Measurements from ENCODE around the gene GNA15. TPM values are rescaled to one million over a fixed set of nuclear protein-coding genes. Genes with fewer than 3 reads are reported as not detected.
A peak's percentile ranks its signal among the peaks of the same experiment; 100 is the strongest.
"Not testable (repeated sequence)": the region's sequence is repeated elsewhere in the genome, so short reads cannot be mapped to it uniquely, and the experiment has no call there.

GNA15 gene
- total RNA-seq, 1 donor from 2014 or later: 85.0 TPM

DNA sequence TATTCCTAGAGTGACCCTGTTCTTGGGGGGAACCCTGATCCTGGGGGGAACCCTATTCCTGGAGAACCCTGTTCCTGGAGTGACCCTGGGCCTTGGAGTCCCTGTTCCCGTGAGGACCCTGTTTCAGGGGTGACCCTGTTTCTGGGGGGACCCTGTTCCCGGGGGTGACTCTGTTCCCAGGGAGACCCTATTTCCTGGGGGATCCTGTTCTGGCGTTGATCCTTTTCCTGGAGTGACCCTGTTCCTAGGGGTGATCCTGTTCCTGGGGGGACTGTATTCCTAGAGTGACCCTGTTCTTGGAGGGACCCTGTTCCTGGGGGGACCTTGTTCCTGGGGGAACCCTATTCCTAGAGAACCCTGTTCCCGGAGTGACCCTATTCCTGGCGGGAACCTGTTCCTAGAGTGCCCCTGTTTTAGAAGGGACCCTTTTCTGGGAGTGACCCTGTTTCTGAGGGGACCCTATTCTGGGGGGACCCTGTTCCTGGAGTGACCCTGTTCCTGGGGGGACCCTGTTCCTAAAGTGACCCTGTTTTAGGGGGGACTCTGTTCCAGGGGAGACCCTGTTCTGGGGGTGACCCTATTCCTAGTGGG, 15.0 kb downstream of the GNA15 start:
- TF ChIP-seq, protein P1, sequence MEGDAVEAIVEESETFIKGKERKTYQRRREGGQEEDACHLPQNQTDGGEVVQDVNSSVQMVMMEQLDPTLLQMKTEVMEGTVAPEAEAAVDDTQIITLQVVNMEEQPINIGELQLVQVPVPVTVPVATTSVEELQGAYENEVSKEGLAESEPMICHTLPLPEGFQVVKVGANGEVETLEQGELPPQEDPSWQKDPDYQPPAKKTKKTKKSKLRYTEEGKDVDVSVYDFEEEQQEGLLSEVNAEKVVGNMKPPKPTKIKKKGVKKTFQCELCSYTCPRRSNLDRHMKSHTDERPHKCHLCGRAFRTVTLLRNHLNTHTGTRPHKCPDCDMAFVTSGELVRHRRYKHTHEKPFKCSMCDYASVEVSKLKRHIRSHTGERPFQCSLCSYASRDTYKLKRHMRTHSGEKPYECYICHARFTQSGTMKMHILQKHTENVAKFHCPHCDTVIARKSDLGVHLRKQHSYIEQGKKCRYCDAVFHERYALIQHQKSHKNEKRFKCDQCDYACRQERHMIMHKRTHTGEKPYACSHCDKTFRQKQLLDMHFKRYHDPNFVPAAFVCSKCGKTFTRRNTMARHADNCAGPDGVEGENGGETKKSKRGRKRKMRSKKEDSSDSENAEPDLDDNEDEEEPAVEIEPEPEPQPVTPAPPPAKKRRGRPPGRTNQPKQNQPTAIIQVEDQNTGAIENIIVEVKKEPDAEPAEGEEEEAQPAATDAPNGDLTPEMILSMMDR (IDR thresholded peaks at IDR 0.05; ENCODE audit: insufficient read depth, low read length, severe bottlenecking): no peak
- peaks cover 35% of the 10 kb centered on the region for H3K36me3 ChIP-seq (ENCODE audit: control insufficient read depth, insufficient read depth, low read length)
- no peak for FAIRE-seq

DNA sequence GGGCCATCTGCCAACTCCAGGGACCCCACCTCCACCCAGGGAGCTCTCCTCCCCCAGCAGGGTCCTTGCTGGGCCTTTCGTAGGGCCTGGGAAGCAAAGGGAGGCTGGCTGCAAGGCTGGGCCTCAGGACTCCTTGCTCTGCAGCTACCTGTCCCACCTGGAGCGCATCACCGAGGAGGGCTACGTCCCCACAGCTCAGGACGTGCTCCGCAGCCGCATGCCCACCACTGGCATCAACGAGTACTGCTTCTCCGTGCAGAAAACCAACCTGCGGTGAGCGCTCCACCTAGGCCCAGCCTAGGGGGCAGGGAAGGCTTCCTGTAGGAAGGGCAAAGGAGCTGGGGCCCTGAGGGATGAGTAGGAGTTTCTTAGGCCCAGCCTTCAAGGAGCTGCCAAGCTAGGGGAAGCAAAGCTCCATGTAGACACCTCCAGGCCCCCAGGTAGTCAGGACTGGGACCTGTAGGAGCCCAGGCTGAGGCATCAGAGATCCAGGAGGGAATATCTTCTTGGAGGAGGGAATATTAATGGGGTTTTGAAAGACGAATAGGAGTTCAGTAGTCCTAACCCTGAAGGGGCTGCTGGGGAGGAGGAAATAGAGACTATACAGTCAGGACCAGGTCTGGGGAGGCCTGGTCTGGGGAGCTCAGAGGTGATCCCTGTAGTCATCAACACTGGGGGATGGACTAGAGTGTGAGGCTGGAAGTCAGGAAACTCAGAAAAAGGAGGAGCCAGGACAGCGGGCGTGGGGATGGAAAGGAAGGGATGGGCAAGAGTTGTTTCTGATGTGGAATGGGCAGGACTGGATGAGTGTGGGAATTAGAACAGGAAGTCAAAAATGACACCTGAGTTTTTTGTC, 16.0 kb downstream of the GNA15 start:
- DNase-seq (ENCODE audit: low read depth) (peak; percentile 54), FAIRE-seq (no peak)
- H3K27me3 ChIP-seq (ENCODE audit: control insufficient read depth, insufficient read depth, low read length): no peaks in the 10 kb centered on the region
- TF ChIP-seq, protein P1 (IDR thresholded peaks at IDR 0.05; ENCODE audit: insufficient read depth, low read length, severe bottlenecking): no peak
- H3K4me3 ChIP-seq (ENCODE audit: low read depth, low read length): no peak overlapping the region
- peaks cover 38% of the 10 kb centered on the region for H3K36me3 ChIP-seq (ENCODE audit: control insufficient read depth, insufficient read depth, low read length)

More for the DNA sequence above, 15.0 kb downstream of the GNA15 start:
- no peak overlapping the region for H3K4me3 ChIP-seq (ENCODE audit: low read depth, low read length)
- no peaks in the 10 kb centered on the region for H3K27me3 ChIP-seq (ENCODE audit: control insufficient read depth, insufficient read depth, low read length)
- DNase-seq (ENCODE audit: low read depth): no peak

DNA sequence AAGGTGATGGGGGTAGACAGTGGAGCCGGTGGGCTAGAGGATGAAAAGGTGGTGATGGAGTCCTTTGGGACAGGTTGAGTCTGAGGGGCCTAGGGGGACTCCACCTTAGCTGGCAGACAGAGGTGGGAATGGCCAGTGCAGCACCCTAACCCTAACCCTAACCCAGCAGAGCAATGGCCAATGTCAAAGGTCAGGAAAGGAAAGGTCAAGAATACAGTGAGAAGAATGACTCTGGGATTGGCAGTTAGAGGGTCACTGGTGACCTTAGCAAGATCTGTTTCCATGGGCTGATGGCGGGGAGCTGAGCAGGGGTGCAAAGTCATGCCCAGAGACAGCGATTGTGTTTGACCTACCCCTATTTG, 16.6 kb downstream of the GNA15 start:
- peaks cover 41% of the 10 kb centered on the region for H3K36me3 ChIP-seq (ENCODE audit: control insufficient read depth, insufficient read depth, low read length)
- FAIRE-seq: no peak
- TF ChIP-seq, protein P1 (IDR thresholded peaks at IDR 0.05; ENCODE audit: insufficient read depth, low read length, severe bottlenecking): no peak
- DNase-seq (ENCODE audit: low read depth): no peak
- H3K4me3 ChIP-seq (ENCODE audit: low read depth, low read length): no peak overlapping the region
- no peaks in the 10 kb centered on the region for H3K27me3 ChIP-seq (ENCODE audit: control insufficient read depth, insufficient read depth, low read length)

DNA sequence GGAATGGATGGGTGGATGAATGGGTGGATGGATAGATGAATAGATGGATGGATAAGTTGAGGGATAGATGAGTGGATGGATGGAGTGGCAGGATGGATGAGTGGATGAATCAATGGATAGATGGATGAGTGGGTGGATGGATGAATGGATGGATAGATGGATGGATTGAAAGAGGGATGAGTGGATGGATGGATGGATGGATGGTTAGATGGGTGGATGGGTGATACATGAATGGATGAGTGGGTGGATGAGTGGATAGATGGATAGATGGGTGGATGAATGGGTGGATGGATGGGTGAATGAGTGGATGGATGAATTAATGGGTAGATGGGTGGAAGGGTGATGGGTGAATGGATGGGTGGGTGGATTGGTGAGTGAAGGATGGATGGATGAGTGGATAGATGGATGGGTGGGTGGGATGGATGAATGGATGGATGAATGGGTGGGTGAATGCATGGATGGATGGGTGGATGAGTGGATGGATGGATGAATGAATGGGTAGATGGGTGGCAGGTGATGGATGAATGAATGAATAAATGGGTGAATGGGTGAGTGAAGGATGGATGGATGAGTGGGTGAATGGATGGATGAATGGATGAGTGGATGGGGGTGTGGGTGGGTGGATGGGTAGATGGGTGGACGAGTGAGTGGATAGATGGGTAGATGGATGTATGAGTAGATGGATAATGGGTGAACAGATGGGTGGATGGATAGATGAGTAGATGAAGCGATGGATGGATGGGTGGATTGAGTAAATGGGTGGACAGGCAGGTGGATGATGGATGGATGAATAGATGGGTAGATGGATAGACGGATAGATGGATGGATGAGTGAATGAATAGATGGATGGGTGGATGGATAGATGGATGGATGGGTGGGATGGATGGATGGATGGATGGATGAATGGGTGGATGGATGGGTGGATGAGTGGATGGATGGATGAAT, 17.7 kb downstream of the GNA15 start:
- Histone ChIP-seq H3K27me3 (ENCODE audit: control insufficient read depth, insufficient read depth, low read length) (no peaks in the 10 kb centered on the region), H3K4me3 (ENCODE audit: low read depth, low read length) (no peak overlapping the region), H3K36me3 (ENCODE audit: control insufficient read depth, insufficient read depth, low read length) (peaks cover 42% of the 10 kb centered on the region)
- FAIRE-seq: no peak
- no peak for DNase-seq (ENCODE audit: low read depth)
- TF ChIP-seq, protein P1 (IDR thresholded peaks at IDR 0.05; ENCODE audit: insufficient read depth, low read length, severe bottlenecking): no peak

DNA sequence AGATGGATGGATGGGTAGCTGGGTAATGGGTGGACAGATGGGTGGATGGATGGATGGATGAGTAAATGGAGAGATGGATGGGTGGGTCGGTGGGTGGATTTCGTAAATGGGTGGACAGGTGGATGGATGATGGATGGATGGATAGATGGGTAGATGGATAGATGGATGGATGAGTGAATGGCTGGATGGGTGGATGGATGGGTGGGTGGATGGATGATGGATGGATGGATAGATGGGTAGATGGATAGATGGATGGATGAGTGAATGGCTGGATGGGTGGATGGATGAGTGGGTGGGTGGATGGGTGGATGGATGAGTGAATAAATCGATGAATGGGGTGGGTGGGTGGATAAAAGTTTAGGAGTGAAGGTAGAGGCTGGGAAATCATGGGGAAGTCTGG, 18.6 kb downstream of the GNA15 start:
- FAIRE-seq; H3K27me3 ChIP-seq (ENCODE audit: control insufficient read depth, insufficient read depth, low read length); H3K4me3 ChIP-seq (ENCODE audit: low read depth, low read length); DNase-seq (ENCODE audit: low read depth): not testable (repeated sequence)
- H3K36me3 ChIP-seq (ENCODE audit: control insufficient read depth, insufficient read depth, low read length): peaks cover 35% of the 10 kb centered on the region
